Measurements from ENCODE around the gene UBE2H.
"Not testable (repeated sequence)": the region's sequence is repeated elsewhere in the genome, so short reads cannot be mapped to it uniquely, and the experiment has no call there.

UBE2H gene

DNA sequence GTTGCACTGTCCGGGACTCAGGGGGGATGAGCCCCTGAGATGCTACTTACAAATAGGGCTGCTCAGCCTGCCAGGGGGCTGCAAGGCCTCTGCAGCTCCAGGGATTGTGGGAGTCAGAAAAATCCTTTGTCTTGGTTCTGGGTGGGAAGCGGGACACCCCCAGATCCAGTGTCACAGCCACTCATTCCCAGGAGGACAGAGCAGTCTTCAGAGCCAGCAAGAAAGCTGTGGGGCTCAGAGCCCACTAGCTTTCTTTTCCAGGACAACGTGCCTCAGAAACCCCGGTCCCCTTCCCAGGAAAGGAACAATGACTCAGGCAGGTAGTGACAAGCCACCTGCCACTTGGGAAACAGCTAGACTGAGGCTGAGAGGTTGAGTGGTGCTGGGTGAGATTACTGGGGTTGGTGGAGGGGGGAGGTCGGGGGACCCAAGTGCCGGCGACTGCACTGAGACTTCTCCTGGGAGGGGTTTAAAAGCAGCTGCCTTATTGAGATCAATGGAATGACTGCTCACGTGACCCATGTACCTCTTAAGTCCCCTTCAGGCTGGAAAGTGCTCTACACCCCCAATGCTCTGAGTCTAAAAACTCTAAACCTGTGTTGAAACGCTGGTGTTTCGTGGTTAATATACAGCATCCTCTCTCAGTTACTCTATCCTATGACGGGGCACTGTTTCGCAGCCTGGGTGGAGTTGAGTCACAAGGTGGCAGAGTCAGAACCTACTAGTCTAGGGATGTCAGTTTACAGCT is 123.6 kb downstream of the UBE2H start:
- TF ChIP-seq, protein P1, sequence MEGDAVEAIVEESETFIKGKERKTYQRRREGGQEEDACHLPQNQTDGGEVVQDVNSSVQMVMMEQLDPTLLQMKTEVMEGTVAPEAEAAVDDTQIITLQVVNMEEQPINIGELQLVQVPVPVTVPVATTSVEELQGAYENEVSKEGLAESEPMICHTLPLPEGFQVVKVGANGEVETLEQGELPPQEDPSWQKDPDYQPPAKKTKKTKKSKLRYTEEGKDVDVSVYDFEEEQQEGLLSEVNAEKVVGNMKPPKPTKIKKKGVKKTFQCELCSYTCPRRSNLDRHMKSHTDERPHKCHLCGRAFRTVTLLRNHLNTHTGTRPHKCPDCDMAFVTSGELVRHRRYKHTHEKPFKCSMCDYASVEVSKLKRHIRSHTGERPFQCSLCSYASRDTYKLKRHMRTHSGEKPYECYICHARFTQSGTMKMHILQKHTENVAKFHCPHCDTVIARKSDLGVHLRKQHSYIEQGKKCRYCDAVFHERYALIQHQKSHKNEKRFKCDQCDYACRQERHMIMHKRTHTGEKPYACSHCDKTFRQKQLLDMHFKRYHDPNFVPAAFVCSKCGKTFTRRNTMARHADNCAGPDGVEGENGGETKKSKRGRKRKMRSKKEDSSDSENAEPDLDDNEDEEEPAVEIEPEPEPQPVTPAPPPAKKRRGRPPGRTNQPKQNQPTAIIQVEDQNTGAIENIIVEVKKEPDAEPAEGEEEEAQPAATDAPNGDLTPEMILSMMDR (conservative IDR thresholded peaks at IDR 0.05; ENCODE audit: low read length) = no peak
- peak; percentile 13 for DNase-seq (ENCODE audit: low read depth)
- no peak overlapping the region for H3K4me3 ChIP-seq (ENCODE audit: low read length)

DNA sequence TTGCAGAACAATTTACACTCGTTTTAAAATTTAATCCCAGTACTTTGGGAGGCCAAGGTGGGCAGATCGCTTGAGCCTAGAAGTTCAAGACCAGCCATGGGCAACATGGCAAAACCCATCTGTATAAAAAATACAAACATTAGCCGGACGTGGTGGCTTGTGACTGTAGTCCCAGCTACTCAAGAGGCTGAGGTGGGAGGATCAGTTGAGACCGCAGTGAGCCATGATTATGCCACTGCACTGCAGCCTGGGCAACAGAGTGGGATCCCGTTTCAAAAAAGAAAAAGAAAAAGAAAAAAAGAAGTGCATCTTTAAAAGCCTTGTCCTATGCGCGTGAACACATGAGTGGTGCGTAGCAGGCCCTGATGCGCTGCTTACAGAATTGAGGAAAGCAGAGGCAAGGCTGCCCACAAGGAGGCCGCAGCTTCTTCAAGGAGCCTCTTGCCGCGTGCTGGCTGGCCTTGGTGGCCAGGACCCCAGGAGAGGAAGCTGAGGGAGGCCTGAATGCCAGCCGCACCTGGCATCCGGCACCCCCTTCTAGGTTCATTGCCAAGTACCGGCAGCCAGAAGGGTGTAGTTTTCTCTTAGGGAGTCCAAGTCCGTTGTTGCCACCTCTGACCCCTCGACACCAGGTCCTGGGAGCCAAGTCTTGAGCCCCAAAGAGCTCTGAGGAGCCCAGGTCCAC is 124.5 kb downstream of the UBE2H start:
- H3K4me3 ChIP-seq (ENCODE audit: low read length) = no peak overlapping the region
- DNase-seq (ENCODE audit: low read depth) = no peak
- TF ChIP-seq, protein P1 (conservative IDR thresholded peaks at IDR 0.05; ENCODE audit: low read length) = no peak

DNA sequence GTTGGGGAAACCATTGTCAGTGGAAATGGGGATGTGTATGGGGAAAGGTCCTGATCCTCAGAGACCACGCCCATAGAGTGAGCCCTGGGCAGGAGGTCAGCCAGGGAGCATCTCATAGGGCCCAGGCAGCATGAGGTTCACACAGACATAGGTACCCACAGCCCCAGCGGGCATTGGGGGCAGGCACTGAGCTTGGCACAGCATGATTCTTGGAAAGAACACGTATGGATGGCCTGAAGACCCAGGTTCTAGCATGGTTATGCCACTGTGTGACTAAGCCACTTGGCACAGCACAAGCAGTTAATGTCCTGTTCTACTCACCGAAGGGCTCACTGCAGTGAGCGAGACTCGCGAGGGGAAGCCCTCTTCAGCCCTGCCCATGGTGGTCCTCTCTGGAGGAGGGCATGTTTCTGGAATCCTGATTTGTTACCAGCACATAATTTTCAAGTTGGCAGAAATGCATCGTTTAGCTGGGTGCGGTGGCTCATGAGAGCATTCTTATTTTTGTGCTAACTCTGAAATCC is 125.2 kb downstream of the UBE2H start:
- no peak for DNase-seq (ENCODE audit: low read depth)
- H3K4me3 ChIP-seq (ENCODE audit: low read length) = no peak overlapping the region
- TF ChIP-seq, protein P1 (conservative IDR thresholded peaks at IDR 0.05; ENCODE audit: low read length) = no peak

DNA sequence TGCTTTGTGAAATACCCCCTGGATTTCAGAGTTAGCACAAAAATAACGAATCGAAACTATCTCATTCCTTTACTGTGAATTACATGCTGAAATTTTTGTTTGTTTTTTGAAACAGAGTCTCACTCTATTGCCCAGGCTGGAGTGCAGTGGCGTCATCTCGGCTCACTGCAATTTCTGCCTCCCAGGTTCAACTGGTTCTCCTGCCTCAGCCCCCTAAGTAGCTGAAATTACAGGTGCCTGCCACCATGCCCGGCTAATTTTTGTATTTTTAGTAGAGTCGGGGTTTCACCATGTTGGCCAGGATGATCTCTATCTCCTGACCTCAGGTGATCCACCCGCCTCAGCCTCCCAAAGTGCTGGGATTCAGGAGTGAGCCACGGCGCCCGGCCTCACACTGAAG is 125.9 kb downstream of the UBE2H start:
- H3K4me3 ChIP-seq (ENCODE audit: low read length); DNase-seq (ENCODE audit: low read depth): not testable (repeated sequence)

DNA sequence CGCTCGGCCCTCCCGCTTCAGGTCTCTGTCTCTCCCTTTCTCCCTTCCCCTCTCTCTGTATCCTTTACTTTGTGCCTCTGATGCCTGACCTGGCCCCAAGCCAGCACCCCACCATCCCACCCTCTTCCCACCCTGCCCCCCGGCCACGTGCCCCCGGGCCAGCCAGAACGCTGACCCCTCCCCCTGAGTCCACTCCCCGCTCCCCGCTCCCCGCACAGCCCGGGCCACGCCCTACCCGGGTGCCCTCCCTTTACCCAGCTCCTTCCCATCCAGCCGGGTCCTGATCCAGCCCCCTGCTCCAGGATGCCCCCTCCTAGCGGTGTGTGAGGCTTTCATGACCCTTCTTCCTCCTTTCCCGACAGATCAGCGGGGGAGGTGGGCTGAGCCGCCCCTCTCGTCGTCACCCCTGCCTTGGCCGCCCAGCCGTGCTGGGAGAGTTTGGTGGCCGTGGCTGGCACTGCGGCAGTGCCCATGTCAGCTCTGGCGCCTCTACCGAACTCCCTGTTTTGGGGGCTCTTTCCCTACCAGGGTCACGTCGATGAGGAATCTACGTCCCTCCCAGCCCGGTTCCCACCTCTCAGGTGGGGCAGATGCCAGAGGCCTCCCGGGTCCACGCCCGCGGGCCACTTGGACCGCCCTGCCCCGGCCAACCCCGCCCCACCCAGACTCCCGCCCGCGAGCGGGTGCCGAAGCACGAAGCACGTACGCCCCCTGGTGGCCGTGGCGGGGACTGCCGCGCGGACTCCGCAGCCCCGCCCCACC is 127.4 kb downstream of the UBE2H start:
- TF ChIP-seq, protein P1 (conservative IDR thresholded peaks at IDR 0.05; ENCODE audit: low read length) = peak; percentile 43
- peak; percentile 61 for DNase-seq (ENCODE audit: low read depth)
- H3K4me3 ChIP-seq (ENCODE audit: low read length) = peak overlapping the region; percentile 87

DNA sequence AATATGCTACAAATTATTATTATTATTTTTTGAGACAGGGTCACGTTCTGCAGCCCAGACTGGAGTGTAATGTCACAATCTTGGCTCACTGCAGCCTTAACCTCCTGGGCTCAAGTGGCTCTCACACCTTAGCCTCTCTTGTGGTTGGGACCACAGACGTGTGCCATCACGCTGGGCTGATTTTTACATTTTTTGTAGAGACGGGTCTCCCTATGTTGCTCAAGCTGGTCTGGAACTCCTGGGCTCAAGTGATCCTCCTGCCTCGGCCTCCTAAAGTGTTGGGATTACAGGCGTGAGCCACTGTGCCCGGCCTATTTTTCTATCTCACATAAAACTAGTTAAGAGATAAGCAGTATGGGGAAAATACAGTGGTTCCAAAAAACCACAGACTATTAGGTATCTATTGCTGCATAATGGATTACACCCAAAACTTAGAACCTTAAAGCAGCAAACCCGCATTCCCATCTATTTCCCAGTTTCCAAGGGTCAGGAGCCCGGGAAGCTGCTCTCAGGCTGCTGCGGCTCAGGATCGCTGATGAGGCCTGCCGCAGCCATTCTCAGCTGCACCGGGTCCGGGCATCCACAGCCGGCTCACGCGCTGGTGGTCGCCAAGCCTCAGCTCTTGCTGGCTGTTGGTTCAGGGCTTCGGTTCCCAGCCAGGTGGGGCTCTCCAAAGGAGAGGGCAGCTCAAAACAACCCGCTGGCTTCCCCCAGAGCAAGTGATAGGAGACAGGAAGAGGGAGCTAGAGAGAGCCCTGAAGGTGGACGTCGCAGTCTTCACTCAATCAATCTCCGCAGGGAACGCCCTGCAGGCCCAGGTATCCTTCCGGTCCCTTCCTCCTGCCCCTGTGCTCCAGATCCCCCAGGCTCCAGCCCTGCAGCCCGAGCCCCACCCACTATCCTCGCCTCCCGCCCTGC is 128.2 kb downstream of the UBE2H start:
- peak overlapping the region; percentile 87 for H3K4me3 ChIP-seq (ENCODE audit: low read length)
- peak; percentile 13 for DNase-seq (ENCODE audit: low read depth)
- TF ChIP-seq, protein P1 (conservative IDR thresholded peaks at IDR 0.05; ENCODE audit: low read length) = peak; percentile 43

DNA sequence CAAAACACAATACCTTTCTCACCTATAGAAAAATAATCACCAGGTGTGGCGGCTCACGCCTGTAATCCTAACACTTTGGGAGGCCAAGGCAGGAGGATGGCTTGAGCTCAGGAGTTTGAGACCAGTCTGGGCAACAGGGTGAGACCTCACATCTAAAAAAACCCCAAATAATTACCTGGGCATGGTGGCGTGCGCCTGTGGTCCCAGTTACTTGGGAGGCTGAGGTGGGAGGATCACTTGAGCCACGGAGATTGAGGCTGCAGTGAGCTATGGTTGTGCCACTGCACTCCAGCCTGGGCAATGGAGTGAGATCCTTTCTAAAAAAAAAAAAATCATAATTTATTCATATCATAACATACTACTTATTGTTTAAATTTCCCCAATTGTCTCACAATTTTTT is 129.6 kb downstream of the UBE2H start:
- H3K4me3 ChIP-seq (ENCODE audit: low read length); DNase-seq (ENCODE audit: low read depth): not testable (repeated sequence)

Measured in AG10803 (cell line).